ENCODE results near the gene COCH.

Gene COCH

DNA sequence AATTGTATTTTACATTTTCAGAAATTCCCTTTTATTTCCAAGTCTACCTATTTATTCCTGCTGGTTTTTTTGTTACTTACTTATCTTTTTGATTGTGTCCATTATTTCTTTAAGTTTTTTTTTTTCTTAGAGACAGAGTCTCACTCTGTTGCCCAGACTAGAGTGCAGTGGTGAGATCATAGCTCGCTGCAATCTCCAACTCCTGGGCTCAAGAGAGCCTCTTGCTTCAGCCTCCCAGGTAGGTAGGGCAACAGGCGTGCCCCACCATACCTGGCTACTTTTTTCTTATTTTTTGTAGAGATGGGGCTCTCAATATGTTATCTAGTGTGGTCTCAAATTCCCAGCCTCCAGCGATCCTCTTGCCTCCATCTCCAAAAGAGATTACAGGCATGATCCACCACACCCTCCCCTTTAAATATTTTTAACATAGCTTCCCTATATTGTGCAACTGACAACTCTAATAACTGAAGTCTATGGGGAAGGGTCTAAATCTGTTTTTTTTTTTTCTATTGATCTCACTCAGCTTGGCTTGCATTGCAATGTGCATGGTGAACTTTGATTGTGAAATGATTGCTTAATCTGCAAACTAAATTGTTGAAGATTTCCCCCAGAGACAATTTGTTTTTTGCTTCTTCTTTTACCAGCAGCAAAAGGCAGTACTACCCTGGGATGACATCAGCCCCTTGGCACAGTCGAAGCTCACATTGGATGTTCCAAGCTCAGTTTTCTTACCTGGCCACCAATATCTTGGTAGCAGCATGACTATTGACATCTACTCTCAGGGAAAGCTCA is 25.7 kb upstream of the COCH start:
- DNase-seq (ENCODE audit: insufficient read length, low spot score), result no peak
- no peak for FAIRE-seq
- TF ChIP-seq, protein P1, sequence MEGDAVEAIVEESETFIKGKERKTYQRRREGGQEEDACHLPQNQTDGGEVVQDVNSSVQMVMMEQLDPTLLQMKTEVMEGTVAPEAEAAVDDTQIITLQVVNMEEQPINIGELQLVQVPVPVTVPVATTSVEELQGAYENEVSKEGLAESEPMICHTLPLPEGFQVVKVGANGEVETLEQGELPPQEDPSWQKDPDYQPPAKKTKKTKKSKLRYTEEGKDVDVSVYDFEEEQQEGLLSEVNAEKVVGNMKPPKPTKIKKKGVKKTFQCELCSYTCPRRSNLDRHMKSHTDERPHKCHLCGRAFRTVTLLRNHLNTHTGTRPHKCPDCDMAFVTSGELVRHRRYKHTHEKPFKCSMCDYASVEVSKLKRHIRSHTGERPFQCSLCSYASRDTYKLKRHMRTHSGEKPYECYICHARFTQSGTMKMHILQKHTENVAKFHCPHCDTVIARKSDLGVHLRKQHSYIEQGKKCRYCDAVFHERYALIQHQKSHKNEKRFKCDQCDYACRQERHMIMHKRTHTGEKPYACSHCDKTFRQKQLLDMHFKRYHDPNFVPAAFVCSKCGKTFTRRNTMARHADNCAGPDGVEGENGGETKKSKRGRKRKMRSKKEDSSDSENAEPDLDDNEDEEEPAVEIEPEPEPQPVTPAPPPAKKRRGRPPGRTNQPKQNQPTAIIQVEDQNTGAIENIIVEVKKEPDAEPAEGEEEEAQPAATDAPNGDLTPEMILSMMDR (IDR thresholded peaks at IDR 0.05; ENCODE audit: insufficient read depth, missing control alignments), result no peak

DNA sequence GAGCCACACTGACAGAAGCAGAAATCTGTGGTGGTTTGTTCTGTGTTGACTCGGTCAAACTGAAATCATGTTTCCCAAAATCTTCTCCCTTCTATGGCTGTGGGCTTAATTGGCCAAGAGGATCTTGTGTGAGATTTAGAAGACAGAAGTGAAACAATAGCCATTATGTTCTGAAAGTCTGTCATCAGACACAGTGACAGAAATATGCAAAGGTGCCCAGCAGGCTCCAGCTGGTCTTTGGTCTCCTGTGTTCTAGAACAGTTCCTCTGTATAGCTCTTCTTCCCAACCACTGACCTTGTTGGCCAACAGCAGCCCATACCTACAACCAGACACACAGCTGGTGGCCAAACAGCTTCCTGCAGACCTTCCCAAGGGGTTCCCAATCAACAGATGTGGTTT is 25.0 kb upstream of the COCH start:
- no peak for FAIRE-seq
- TF ChIP-seq, protein P1 (IDR thresholded peaks at IDR 0.05; ENCODE audit: insufficient read depth, missing control alignments), result no peak
- DNase-seq (ENCODE audit: insufficient read length, low spot score), result no peak

DNA sequence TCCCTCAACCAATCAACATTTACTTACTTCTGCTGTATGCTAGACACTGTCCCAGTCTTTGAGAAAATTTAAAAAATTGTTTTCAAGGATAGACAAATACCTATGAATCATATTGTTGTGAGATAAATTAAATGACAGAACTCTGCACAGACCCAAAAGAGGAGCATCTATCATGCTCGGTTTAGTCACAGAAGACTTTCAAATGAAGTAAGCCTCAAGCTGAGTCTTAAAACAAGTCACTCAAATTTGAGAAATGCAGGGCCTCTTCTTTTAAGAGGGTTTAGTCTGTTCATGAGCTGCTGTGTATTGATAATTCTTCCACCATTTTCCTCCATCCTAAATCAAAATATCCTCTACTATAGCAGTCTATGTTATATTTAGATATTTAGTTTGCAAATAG is 24.4 kb upstream of the COCH start:
- DNase-seq (ENCODE audit: insufficient read length, low spot score) (no peak), FAIRE-seq (no peak)
- TF ChIP-seq, protein P1 (IDR thresholded peaks at IDR 0.05; ENCODE audit: insufficient read depth, missing control alignments), result no peak

DNA sequence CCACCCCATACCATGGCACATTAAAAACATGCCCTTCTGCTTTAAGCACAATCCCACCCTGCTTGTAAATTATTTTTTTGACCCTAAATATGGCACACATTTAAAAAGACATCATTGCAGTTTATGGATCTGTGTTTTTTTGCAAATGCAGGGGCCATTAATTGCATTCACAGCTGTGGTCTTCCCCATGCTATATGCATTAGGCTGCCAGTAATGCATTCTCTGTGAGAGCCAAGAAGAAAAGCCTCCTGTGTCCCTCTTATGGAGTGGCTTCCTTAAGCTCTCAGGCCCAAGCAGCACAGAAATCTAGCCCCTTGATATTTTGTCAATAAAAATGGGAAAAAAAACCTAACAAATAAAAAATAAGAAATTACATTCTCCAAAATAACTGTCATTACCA is 20.4 kb upstream of the COCH start:
- TF ChIP-seq, protein P1 (IDR thresholded peaks at IDR 0.05; ENCODE audit: insufficient read depth, missing control alignments), result no peak
- FAIRE-seq (no peak), DNase-seq (ENCODE audit: insufficient read length, low spot score) (no peak)

DNA sequence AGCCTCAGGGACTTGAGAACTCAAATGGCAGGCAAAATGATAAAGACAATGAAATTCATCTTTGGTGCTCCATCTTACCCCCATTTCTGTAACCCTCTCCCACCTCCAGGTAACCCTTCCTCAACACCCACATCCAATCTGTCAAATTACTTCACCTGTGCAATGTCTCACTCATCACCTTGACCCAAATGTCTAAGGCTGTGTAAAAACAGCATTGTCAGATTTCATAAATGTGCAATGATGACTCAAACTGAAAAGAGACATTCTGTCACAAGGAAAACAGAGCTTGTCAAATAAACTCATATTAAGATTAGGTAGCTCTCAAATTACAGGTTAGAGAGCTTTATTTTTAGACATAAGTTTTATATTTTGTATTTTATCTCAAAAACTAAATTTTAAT is 19.9 kb upstream of the COCH start:
- no peak for FAIRE-seq
- no peak for DNase-seq (ENCODE audit: insufficient read length, low spot score)

DNA sequence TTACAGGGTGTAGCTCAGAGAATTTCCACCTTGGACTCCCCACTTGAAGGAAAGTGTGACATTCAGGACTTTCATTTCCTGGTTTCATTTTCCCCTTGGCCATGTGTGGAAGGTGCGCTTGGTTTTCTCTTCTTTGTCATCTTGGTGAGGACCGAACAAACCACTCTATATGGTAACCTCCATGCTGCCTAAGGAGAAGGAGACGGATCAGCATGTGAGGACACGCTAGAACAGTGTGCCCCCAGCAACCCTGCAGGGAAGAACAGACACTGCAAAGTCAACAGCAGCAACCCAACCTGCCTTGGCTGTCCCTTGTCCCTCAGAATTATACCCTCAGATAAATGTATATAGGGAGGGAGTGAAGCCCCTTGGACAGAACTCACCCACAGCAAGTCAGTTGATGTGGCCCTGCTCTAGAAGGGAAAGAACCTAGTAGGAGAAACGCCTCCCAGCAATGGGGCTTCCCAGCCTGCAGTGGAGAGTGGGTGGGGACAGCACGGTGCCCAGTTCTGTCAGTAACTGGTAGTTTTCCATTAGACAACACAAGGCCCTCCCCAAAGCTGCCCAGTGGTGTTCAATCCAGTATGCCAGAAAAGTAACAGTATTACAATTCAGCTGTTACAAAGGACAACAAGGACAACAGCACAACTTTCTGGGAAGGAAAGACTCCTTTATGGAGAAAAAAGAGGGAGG is 18.9 kb upstream of the COCH start:
- FAIRE-seq, result no peak
- DNase-seq (ENCODE audit: insufficient read length, low spot score), result no peak

More for the DNA sequence above, 19.9 kb upstream of the COCH start:
- TF ChIP-seq, protein P1 (IDR thresholded peaks at IDR 0.05; ENCODE audit: insufficient read depth, missing control alignments), result no peak

More for the DNA sequence above, 18.9 kb upstream of the COCH start:
- TF ChIP-seq, protein P1 (IDR thresholded peaks at IDR 0.05; ENCODE audit: insufficient read depth, missing control alignments), result no peak
